ENCODE data around the gene LARGE1. TPM values are rescaled to one million over a fixed set of nuclear protein-coding genes. Genes with fewer than 3 reads are reported as not detected.

The LARGE1 gene
- total and polyA plus RNA-seq, 7 donors: 14.9 to 91.6 (median 46.1) TPM

DNA sequence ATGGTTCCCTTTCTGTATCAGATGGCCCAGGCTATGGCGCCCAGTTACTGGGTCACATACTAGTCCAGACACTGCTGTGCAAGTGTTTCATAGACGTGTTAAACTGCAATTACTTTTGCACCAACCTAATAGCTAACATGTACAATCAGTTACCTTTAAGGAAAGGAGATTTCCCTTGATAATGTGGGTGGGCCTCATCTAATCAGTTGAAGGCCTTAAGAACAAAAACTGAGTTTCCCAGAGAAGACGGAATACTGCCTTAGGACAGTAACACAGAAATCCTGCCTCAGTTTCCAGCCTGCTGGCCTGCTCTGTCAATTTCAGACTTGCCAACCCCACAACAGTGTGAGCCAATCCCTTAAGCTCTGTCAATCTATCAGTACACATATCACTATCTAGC is 632.2 kb downstream of the LARGE1 start:
- no peak for ATAC-seq
- intact Hi-C loops (cut with DNase I): no loop called here

DNA sequence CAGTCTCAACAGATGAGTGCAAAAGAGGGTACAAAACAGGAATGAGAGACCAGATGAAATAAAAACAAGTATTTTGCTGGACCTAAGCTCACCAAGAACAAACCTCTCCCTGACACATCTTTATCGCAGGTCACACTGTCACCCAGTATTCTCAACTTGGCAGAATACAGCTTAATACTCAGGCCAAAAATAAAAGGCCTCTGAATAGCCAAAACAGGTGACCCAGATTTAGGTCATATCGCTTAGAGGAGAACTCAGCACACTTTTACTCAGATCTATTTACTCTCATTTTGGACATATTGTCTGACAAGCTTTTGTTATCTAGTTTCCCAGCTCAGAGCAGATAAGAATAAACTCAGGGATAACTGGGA is 645.2 kb downstream of the LARGE1 start:
- intact Hi-C loops (cut with DNase I): no loop called here
- peak in 1 of 4 donors; percentile 48 for ATAC-seq
- Histone ChIP-seq H3K36me3 (ENCODE audit: insufficient read depth in 1 of 2, low read depth in 1 of 2) (peaks cover 0 to 13% of the 10 kb centered on the region in 2 donors), H3K9me3 (no peaks in the 10 kb centered on the region), H3K27ac (peak overlapping the region; percentile 30), H3K27me3 (ENCODE audit: insufficient read depth in 3 of 3, low read length in 2 of 3) (no peaks in the 10 kb centered on the region), H3K4me1 (peaks cover 24% of the 10 kb centered on the region), H3K4me3 (no peak overlapping the region)
- WGBS, 3 donors: 36 to 62% (median 38%) methylated on average over 2 of the region's 2 CpGs
- TF ChIP-seq, protein P1, sequence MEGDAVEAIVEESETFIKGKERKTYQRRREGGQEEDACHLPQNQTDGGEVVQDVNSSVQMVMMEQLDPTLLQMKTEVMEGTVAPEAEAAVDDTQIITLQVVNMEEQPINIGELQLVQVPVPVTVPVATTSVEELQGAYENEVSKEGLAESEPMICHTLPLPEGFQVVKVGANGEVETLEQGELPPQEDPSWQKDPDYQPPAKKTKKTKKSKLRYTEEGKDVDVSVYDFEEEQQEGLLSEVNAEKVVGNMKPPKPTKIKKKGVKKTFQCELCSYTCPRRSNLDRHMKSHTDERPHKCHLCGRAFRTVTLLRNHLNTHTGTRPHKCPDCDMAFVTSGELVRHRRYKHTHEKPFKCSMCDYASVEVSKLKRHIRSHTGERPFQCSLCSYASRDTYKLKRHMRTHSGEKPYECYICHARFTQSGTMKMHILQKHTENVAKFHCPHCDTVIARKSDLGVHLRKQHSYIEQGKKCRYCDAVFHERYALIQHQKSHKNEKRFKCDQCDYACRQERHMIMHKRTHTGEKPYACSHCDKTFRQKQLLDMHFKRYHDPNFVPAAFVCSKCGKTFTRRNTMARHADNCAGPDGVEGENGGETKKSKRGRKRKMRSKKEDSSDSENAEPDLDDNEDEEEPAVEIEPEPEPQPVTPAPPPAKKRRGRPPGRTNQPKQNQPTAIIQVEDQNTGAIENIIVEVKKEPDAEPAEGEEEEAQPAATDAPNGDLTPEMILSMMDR (IDR thresholded peaks at IDR 0.05): no peak
- no peak for DNase-seq

More for the DNA sequence above, 632.2 kb downstream of the LARGE1 start:
- H3K9me3 ChIP-seq: no peaks in the 10 kb centered on the region
- H3K36me3 ChIP-seq (ENCODE audit: insufficient read depth in 1 of 2, low read depth in 1 of 2): peaks cover 4 to 20% of the 10 kb centered on the region in 2 donors
- no peak overlapping the region for H3K27ac ChIP-seq
- DNase-seq: no peak
- no peaks in the 10 kb centered on the region for H3K27me3 ChIP-seq (ENCODE audit: insufficient read depth in 3 of 3, low read length in 2 of 3)
- no peaks in the 10 kb centered on the region for H3K4me1 ChIP-seq
- H3K4me3 ChIP-seq: no peak overlapping the region
- TF ChIP-seq, protein P1 (IDR thresholded peaks at IDR 0.05): no peak
- 92 to 96% (median 96%) methylated on average over 3 of the region's 3 CpGs for WGBS, 3 donors

DNA sequence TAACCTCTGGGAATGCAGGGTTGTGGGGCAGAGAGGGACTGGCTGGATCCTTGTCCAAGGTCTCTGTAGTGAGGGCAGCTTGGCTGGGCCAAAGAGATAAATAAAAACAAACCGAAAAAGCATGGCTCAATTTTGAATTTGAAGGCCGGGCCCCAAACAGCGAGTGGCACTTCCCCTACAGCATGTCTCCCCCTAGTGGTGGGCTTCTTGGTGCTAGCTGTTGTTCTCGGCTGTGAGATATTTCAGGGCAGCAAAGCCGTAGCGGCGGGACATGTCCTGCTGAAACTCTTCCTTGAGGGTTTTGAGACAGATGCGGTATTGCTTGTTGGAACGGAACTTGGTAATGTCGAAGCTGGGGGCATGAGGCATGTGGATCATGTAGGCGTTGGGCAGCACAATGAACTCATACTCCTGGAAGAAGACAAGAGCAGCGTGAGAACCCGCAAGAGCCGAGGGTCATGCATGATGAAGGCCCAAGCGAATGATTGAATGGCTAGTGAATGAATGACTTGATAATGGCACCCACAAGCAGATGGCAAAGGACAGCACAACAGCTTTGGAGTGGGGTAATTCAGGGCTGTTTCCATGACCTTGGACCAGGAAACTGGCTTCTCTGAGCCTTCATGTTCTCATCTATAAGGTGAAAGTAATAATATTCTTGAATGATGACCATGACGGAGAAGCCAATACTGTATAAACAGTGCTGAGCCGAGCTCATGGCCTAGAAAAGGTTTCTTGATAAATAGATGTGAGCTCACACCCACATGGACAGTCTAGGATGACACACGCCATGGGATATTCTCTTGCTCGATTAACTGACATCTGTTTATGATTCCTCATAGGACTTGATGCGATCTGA is 645.8 kb downstream of the LARGE1 start:
- Histone ChIP-seq H3K27ac (no peak overlapping the region), H3K4me1 (peaks cover 24% of the 10 kb centered on the region), H3K4me3 (no peak overlapping the region), H3K27me3 (ENCODE audit: insufficient read depth in 3 of 3, low read length in 2 of 3) (no peaks in the 10 kb centered on the region), H3K9me3 (no peaks in the 10 kb centered on the region), H3K36me3 (ENCODE audit: insufficient read depth in 1 of 2, low read depth in 1 of 2) (peaks cover 0 to 13% of the 10 kb centered on the region in 2 donors)
- ATAC-seq (peak in 2 of 4 donors; percentile 34 to 67), DNase-seq (no peak)
- TF ChIP-seq, protein P1 (IDR thresholded peaks at IDR 0.05): peak; percentile 27
- intact Hi-C loops (cut with DNase I): no loop called here
- WGBS, 3 donors: 91 to 94% (median 92%) methylated on average over 20 of the region's 20 CpGs

- WGBS, 3 donors: 96 to 99% (median 98%) methylated on average over 2 of the region's 2 CpGs
- no peak overlapping the region for H3K27ac ChIP-seq
- H3K27me3 ChIP-seq (ENCODE audit: insufficient read depth in 3 of 3, low read length in 2 of 3): no peaks in the 10 kb centered on the region
- peaks cover 24% of the 10 kb centered on the region for H3K4me1 ChIP-seq
- intact Hi-C loops (cut with DNase I): no loop called here
- ATAC-seq (no peak), DNase-seq (no peak)
- H3K36me3 ChIP-seq (ENCODE audit: insufficient read depth in 1 of 2, low read depth in 1 of 2): peaks cover 0 to 10% of the 10 kb centered on the region in 2 donors
- TF ChIP-seq, protein P1 (IDR thresholded peaks at IDR 0.05): no peak
- H3K9me3 ChIP-seq: no peaks in the 10 kb centered on the region
- no peak overlapping the region for H3K4me3 ChIP-seq
These were observed 647.4 kb downstream of the LARGE1 start for GRCh38 chr22:33272871-33273270.
